Stimulated activated CD8-positive, alpha-beta memory T cell treated with anti-CD3 and anti-CD28 coated beads, Interleukin-2, amount 100 ng/mL, for 1 hour (primary cell): ENCODE measurements around the gene TSPAN5.

Experiments used
- DNase-seq, 2 donors: peaks; one replicate each; pipeline ENCODE4 v3.0.0-alpha.2; 2020; ENCODE audit warnings: low read depth in 2 of 2

The TSPAN5 gene

DNA sequence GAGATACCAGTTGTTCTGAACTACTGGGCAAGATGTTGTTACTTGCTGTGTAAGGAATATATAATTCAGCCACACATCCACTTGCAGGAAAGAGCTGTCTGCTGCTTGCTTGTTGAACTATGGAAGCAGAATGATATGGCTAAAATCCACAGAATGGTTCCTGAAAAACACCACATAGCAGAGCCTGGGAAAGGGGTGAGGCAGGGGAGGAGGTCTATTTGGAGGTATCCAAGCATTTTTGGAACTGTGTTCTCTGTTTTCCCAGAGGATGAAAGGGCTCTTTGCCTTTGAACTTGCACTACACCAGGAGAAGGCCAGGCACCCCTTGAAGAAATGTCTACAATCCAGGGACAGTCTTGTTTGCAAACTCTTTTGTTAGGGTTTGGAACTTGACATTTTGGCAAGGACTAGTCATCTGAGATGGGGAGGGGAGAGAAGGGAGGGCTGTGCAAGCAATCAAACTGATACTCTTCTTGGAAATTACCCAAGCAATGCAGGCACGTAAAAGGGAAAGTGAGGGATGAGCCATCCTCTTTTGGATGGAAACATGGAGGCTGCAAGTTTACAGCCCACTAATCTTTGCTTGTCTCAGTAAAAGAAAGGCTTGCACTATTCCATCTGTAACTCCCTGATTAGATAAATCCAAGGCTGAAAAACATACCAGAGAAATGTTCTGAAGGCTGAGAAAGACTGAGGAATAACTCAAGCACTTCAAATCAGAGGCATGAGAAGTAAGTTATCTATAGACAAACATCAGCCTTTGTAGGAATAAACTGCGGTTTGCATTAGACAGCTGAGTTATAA, 141.0 kb downstream of the TSPAN5 start:
- DNase-seq = no peak

GRCh38 chr4:98516441-98517217, 141.8 kb downstream of the TSPAN5 start:
- no peak for DNase-seq

DNA sequence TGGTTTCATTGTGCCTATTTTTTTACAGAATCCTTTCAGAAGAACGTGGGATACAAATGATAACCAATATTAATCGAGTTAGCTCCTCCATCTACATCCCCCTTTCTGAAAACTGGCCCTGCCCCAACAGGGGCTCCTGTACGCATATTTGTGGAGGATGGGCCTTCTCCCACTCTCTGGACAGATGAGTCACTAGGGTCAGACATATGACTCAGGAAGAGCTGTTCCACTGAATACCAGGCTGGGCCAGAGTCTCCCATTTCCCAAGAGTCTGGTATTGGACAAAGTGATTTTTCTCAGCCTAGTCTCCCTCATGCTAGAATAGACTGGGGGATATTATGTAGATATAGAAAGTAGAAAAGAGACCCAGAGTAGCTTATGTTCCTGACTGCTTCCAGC, 142.4 kb downstream of the TSPAN5 start:
- no peak for DNase-seq

- no peak for DNase-seq
These were observed 143.0 kb downstream of the TSPAN5 start for GRCh38 chr4:98515470-98515809.

DNA sequence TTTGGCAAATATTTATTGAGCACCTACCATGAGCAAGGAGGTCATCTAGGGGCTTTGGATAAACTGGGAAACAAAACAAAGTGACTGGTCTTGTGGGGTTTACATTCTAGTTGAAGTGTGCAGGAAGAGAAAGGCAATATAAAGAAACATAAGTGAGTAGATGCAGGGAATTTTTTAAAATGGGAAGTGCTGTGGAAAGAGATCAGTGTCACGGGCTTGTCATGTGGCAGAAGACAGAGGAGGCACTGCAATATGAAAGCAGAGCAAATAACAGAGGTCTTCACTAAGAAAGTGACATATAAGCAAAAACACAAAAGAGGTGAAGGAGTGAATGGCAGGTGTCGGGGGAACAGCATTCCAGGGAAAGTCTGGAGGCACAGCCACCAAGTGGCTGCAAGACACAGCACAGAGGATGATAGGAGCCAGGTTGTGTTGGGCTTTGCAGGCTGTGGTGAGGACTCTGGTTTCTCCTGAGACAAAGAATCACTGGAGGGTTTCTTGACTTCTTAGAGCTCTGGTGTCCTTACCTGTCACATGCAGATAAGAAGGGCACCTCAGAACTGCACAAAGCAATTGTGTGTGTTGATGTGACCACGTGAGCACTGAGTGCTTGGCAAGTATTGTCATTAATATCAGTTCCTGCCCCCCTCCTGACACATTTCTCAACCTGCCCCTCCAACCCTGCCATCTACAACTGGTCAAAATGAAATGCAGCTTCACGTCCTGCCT, 143.5 kb downstream of the TSPAN5 start:
- no peak for DNase-seq

DNA sequence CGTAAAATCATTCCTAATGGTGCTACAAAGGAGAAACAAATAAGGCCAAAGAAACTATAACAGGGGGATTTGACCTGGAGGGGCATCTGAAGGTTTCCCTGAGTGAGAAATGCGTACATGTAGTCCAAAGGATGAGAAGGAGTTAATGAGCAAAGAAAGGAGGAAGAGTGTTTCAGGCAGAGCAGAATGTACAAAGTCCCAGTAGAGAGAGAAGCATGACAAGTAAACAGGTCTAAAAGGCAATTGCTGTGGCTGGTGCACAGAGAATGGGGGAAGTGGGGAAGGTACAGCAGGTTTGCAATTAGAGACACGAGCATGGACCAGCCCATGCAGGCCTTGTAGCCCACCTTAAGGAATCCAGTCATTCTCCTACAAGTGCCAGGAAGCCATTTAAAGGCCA, 145.5 kb downstream of the TSPAN5 start:
- DNase-seq = no peak

DNA sequence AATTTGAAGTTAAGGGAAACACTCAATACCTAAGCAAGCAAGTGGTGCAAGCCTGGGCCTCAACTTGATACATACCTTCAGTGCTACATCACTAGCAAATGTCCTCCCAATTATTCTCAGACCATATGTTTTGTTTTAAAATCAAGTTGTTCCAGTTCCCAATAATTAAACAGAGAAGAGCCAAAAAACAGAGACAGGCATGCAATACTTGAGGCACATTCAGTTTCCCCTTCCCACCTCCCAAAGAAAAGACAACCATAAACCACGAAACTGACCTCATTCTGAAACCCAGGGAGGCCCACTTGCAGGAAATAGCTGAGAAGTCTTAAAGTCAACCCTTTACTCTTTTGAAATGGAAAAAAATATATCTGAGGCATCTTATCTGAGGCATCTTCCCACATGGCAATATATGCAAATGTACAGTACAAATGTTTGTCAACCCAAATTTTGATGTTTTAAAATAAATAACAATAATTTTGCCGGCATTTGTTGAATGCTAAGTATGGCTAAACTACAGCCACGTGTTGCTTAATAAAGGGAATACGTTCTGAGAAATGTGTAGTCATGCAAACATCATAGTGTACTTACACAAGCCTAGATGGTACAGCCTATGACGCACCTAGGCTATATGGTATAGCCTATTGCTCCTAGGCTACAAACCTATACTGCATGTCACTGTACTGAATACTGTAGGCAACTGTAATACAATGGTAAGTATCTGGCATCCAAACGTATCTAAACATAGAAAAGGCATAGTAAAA, 147.5 kb downstream of the TSPAN5 start:
- DNase-seq = no peak

- no peak for DNase-seq
These were observed 148.1 kb downstream of the TSPAN5 start for GRCh38 chr4:98510340-98510739.

DNA sequence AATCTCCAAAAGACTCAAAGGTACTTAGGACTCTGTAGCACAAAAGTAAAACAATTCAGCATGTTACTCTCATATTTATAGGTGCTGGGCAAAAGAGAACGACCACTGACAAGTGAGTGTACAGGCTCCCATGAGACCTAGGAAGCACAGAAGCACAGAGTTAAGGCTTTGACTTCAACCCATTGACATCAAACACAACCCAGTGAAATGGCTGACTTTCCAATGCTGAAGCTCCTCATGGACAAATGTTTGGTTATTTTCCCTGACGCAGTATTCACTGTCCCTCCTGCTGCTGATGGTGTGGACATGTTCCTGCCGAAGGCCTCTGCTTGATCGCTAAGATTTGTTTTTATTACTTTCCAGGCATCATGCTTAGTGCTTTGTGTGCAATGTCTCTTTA, 148.7 kb downstream of the TSPAN5 start:
- no peak for DNase-seq

DNA sequence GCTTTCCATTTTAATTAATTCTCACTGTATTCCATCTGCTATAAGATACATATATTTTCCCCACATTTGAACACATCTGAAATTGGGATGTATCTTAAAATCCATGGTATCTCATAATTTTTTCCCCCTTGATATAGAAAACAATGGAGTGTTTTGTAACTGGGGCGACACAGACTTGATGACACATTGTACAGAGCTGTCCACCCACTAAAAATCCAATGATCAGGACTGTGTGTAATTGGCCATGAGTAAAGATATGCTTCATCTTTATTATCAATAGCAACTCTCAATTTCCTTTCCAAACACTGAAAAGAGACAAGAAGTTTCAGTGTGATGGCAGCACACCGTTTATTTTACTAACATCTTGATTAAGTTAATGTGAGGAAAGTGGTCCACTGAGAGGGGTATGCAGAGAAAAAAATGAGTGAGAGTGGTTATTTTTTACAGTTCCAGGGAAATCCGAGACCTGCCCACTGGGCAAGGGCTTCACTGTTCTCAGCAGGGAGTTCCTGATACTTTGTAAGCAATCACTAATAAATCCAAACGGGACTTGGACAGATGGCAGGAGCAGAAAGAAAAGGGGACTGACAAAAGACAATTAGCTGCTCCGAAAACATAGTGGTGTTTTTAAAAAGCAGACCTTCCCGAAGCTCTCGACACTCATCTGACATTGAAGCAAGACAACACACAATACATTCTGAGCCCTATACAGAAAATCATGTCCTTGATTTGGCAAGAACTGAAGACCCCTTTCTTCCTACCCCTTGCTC, 149.4 kb downstream of the TSPAN5 start:
- DNase-seq = no peak

DNA sequence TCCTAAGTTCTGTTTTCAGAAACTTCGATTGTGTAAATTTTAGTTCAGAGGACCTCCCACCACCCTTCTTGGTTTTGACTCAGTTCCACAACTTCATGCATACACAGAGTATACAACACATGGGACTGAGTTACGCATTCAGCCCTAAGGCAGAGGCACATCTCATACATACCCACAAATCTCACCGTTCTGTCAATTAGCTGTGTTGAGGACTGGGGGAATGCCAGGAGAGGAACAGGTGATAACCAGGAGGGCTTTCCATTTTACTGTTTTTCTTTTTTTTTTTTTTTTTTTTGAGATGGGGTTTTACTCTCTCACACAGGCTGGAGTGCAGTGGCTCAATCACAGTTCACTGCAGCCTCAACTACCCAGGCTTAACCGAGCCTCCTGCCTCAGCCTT, 150.2 kb downstream of the TSPAN5 start:
- no peak for DNase-seq

- no peak for DNase-seq
These were observed 151.1 kb downstream of the TSPAN5 start for GRCh38 chr4:98507299-98507698.

GRCh38 chr4:98506462-98507132, 151.8 kb downstream of the TSPAN5 start:
- DNase-seq = no peak

DNA sequence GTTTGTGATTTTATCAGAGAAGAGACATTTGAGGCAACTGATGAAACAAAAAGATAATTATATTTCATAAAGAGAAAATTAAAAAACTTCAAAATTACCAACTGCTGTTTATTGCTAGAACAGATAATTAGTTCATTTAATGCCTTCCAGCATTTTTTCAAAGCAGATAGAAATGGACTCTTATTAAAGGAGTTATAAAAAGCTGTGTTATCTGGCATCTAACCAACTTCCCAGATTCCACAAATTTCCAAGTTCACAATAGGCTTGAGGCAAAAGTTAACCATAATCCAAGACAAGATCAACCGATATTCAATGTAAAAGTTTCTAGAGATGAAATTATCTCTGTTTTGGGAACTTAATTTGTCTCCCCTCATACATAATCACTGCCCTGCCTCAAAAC, 152.4 kb downstream of the TSPAN5 start:
- DNase-seq = no peak

GRCh38 chr4:98504091-98504490, 154.3 kb downstream of the TSPAN5 start:
- no peak for DNase-seq

DNA sequence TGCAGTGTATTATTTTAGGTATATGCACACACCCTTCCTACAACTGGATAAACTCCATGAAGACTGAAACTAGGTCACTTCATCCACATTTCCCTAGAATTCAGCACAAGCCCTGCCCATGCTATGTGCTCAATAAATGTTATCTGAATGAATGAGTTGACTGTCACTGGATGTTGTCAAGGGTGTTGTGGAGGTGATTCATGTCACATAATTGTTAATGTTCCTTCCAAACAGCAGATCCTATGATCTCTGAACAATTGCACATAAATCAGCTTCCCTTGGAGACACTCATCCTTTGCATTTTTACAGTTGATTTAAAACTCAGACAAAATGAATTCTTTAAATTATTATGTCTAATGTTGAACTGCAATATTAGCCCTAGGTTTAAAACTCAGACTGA, 154.7 kb downstream of the TSPAN5 start:
- DNase-seq = no peak

- DNase-seq = no peak
These were observed 155.8 kb downstream of the TSPAN5 start for GRCh38 chr4:98502624-98503023.

DNA sequence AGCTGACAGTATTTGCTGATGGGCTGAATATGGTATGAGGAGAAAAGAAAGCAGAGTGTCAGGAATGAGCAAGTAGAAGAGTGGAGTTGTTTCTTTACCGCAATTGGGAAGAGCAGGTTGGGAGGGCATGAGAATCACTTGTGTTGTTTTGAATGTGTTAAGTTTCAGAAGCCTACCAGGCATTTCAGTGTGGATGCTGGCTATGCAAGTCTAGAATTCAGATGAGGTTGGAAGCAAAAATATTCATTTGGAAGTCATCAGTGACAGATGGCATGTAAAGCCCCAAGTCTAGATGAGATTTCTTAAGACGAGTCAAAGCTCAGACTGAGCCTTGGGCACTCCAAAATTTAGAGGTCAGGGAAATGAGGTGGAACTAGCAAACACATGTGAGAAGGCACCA, 156.4 kb downstream of the TSPAN5 start:
- DNase-seq = no peak

GRCh38 chr4:98501383-98501782, 157.0 kb downstream of the TSPAN5 start:
- no peak for DNase-seq

DNA sequence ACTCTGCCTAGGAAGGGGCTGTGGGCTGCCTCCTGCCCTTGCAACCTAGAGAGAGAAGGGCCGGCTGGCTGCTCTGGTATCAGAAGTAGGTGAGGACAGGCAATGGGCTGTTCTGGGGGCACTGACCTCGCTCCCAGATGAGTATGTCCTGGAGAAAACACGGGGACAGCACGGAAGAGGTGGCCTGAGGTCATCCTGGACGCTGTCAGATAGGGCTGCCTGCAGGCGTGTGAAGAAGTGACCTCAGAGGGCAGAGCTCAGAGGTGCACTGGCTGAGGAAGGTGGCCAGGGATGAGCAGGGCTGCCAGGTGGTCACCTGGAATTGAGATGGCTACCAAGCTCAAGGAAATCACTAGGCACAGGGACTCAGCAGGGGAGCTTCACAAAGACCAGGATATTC, 159.6 kb downstream of the TSPAN5 start:
- no peak for DNase-seq
